Measurements from ENCODE around the gene GRN. TPM values are rescaled to one million over a fixed set of nuclear protein-coding genes. Genes with fewer than 3 reads are reported as not detected.

GRN gene
- polyA plus RNA-seq, 1 of the 3 experiments (the other 2 are of a cell fraction) = 442 TPM

DNA sequence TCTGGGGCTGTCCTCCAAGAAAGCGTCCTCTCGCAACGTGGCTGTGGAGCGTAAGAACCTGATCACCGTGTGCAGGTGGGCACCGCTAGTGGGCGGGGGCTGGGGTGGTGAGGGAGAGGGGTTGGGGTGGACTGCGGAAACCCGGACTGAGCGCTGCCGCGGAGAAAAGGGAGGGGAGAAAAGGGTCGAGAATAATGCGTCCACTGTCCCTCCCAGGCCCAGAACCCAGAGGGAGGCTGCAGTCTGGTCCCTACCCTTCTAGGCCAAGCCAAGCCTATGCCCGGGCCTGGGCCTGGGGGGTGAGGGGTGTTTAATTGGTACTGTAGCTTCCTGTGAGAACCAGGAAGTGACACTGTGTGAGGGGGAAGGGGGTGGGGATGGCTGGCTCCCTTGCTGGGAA lies 36.2 kb upstream of the GRN start:
- POLR2A ChIA-PET = interaction anchor here (1.0 to 4.4 kb wide), 9 partner anchors 11 to 122 kb away, joined by 3 to 34 read pairs (median 4); partner anchors contain the start of genes SLC25A39 and TMUB2
- H3K4me2 ChIP-seq = peak overlapping the region; percentile 80
- TF ChIP-seq MEF2A (IDR thresholded peaks at IDR 0.05; ENCODE audit: borderline replicate concordance, low read depth) = no peak
- TF ChIP-seq, protein P1, sequence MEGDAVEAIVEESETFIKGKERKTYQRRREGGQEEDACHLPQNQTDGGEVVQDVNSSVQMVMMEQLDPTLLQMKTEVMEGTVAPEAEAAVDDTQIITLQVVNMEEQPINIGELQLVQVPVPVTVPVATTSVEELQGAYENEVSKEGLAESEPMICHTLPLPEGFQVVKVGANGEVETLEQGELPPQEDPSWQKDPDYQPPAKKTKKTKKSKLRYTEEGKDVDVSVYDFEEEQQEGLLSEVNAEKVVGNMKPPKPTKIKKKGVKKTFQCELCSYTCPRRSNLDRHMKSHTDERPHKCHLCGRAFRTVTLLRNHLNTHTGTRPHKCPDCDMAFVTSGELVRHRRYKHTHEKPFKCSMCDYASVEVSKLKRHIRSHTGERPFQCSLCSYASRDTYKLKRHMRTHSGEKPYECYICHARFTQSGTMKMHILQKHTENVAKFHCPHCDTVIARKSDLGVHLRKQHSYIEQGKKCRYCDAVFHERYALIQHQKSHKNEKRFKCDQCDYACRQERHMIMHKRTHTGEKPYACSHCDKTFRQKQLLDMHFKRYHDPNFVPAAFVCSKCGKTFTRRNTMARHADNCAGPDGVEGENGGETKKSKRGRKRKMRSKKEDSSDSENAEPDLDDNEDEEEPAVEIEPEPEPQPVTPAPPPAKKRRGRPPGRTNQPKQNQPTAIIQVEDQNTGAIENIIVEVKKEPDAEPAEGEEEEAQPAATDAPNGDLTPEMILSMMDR (IDR thresholded peaks at IDR 0.05) = no peak
- TF ChIP-seq TAF1 (IDR thresholded peaks at IDR 0.05; ENCODE audit: borderline replicate concordance, low read depth, low read length) = no peak
- TF ChIP-seq GABPA (IDR thresholded peaks at IDR 0.05; ENCODE audit: low read depth) = 0 out of 2 replicates have a peak, but pooled peaks have one; percentile 28
- TF ChIP-seq SMC3 (IDR thresholded peaks at IDR 0.05; ENCODE audit: low read depth, low read length) = no peak
- TF ChIP-seq EP300 (IDR thresholded peaks at IDR 0.05; ENCODE audit: borderline replicate concordance in 1 of 2, low read depth in 1 of 2, low read length in 1 of 2) = no peak
- no peak for TF ChIP-seq RXRA (IDR thresholded peaks at IDR 0.05; ENCODE audit: borderline replicate concordance, low read depth)
- no peak for TF ChIP-seq EZH2phosphoT487 (IDR thresholded peaks at IDR 0.05; ENCODE audit: borderline replicate concordance, low read depth)
- no peak for TF ChIP-seq IRF3 (IDR thresholded peaks at IDR 0.05; ENCODE audit: low read depth, low read length)
- no peak for TF ChIP-seq FOXM1 (IDR thresholded peaks at IDR 0.05; ENCODE audit: low read depth)
- no peak for TF ChIP-seq NRF1 (IDR thresholded peaks at IDR 0.05; ENCODE audit: low read depth, low read length)
- no peak for TF ChIP-seq POLR2AphosphoS5 (IDR thresholded peaks at IDR 0.05; ENCODE audit: low read depth, low read length)
- peak; percentile 25; the same call in 1 of the 2 replicates for TF ChIP-seq MXI1 (IDR thresholded peaks at IDR 0.05; ENCODE audit: low read depth, low read length)
- no peak for TF ChIP-seq ELF1 (IDR thresholded peaks at IDR 0.05)
- TF ChIP-seq PBX3 (IDR thresholded peaks at IDR 0.05) = no peak

More for the DNA sequence above, 36.2 kb upstream of the GRN start:
- Histone ChIP-seq H4K20me1 (ENCODE audit: insufficient read depth) (no peaks in the 10 kb centered on the region), H3K4me1 (ENCODE audit: control insufficient read depth in 1 of 2, insufficient read depth in 2 of 2, low read depth in 1 of 2, low read length in 1 of 2) (peaks cover 0 to 31% of the 10 kb centered on the region in 2 experiments; a peak in 1 of 4 replicates), H3K36me3 (replicated peaks in 1 of 2; ENCODE audit: control insufficient read depth in 1 of 2, insufficient read depth in 2 of 2, low read length in 1 of 2) (no peaks in the 10 kb centered on the region), H3K27ac (ENCODE audit: low read depth in 2 of 2, low read length in 1 of 2) (peak overlapping the region in 1 of 2 experiments; percentile 79; a peak in 2 of 4 replicates), H3K9me2 (no peaks in the 10 kb centered on the region), H3K9ac (no peak overlapping the region), H3K79me2 (ENCODE audit: insufficient read depth) (no peaks in the 10 kb centered on the region), H3K27me3 (ENCODE audit: insufficient read depth) (no peaks in the 10 kb centered on the region), H3F3A (replicated peaks; ENCODE audit: insufficient read depth) (no peaks in the 10 kb centered on the region), H3K9me3 (no peaks in the 10 kb centered on the region), H2AFZ (ENCODE audit: low read depth) (no peak overlapping the region), H3K4me3 (ENCODE audit: low read depth in 2 of 2, low read length in 1 of 2) (peak overlapping the region; percentile 52 to 60)
- peak; percentile 73 for DNase-seq
- 36% methylated on average over 13 of the region's 15 CpGs for WGBS (ENCODE audit: low lambda C conversion rate)
- CTCF ChIA-PET = interaction anchor here (0.7 to 5.7 kb wide), 5 partner anchors 10 to 88 kb away, joined by 3 to 37 read pairs (median 5); partner anchors contain the start of genes GRN, SLC25A39 and UBTF

Data from SK-N-SH (cell line).